ENCODE data around the gene PPM1H.
"Not testable (repeated sequence)": the region's sequence is repeated elsewhere in the genome, so short reads cannot be mapped to it uniquely, and the experiment has no call there.

PPM1H gene

GRCh38 chr12:62832027-62832426 lies 102.9 kb downstream of the PPM1H start:
- no peak for DNase-seq

- no peak for DNase-seq
These were observed 107.1 kb downstream of the PPM1H start for GRCh38 chr12:62827855-62828254.

- DNase-seq, result no peak
These were observed 107.9 kb downstream of the PPM1H start for GRCh38 chr12:62827042-62827441.

- peak; percentile 56 for DNase-seq
These were observed 117.2 kb downstream of the PPM1H start for GRCh38 chr12:62817556-62818271.

GRCh38 chr12:62814243-62814642 lies 120.7 kb downstream of the PPM1H start:
- no peak for DNase-seq

- peak; percentile 65 for DNase-seq
These were observed 121.7 kb downstream of the PPM1H start for GRCh38 chr12:62813031-62813829.

GRCh38 chr12:62811481-62811880 lies 123.5 kb downstream of the PPM1H start:
- DNase-seq, result not testable (repeated sequence)

- DNase-seq, result no peak
These were observed 126.6 kb downstream of the PPM1H start for GRCh38 chr12:62808166-62808879.

GRCh38 chr12:62806893-62807292 lies 128.1 kb downstream of the PPM1H start:
- no peak for DNase-seq

GRCh38 chr12:62806244-62806836 lies 128.6 kb downstream of the PPM1H start:
- no peak for DNase-seq

GRCh38 chr12:62805517-62805916 lies 129.4 kb downstream of the PPM1H start:
- no peak for DNase-seq

GRCh38 chr12:62803756-62804155 lies 131.2 kb downstream of the PPM1H start:
- DNase-seq, result no peak

GRCh38 chr12:62802984-62803383 lies 132.0 kb downstream of the PPM1H start:
- no peak for DNase-seq

GRCh38 chr12:62802321-62802720 lies 132.6 kb downstream of the PPM1H start:
- no peak for DNase-seq

GRCh38 chr12:62801796-62802195 lies 133.2 kb downstream of the PPM1H start:
- no peak for DNase-seq

GRCh38 chr12:62800707-62801400 lies 134.1 kb downstream of the PPM1H start:
- no peak for DNase-seq

GRCh38 chr12:62799766-62800406 lies 135.1 kb downstream of the PPM1H start:
- no peak for DNase-seq

- DNase-seq, result peak; percentile 75
These were observed 135.7 kb downstream of the PPM1H start for GRCh38 chr12:62799126-62799736.

GRCh38 chr12:62794218-62794583 lies 140.7 kb downstream of the PPM1H start:
- DNase-seq, result no peak

GRCh38 chr12:62793256-62794217 lies 141.4 kb downstream of the PPM1H start:
- peak; percentile 88 for DNase-seq

All from retina (tissue), 1 donor.